HT1080 (cell line): ENCODE results near the gene CHCHD10. TPM values are rescaled to one million over a fixed set of nuclear protein-coding genes. Genes with fewer than 3 reads are reported as not detected.
"Not testable (repeated sequence)": the region's sequence is repeated elsewhere in the genome, so short reads cannot be mapped to it uniquely, and the experiment has no call there.

ENCODE experiments used
- DNase-seq: peaks from one replicate; pipeline ENCODE4 v3.0.0-alpha.2; 2015; ENCODE audit warnings: low read depth
- total RNA-seq: library from RNA; depleted of rRNA; stranded (reverse); fragments of >200 nt; shearing (Covaris generic); gene quantifications from 2 replicates; pipeline ENCODE4 v1.2.3, GENCODE V29; 2014; rRNA removed

Gene CHCHD10
- total RNA-seq, 1 experiment from 2014 or later = not detected

- DNase-seq = peak; percentile 71
These were observed 16.9 kb downstream of the CHCHD10 start, which contains the start of gene ZNF70 for GRCh38 chr22:23750714-23751440. Gene ZNF70 (minus strand): TSS chr22:23751112. CDS start chr22:23745140, 5,972 bp downstream.

GRCh38 chr22:23750367-23750713, 17.4 kb downstream of the CHCHD10 start:
- no peak for DNase-seq

- DNase-seq = no peak
These were observed 17.9 kb downstream of the CHCHD10 start for GRCh38 chr22:23749841-23750301.

GRCh38 chr22:23745791-23746190, 22.0 kb downstream of the CHCHD10 start:
- DNase-seq = no peak

GRCh38 chr22:23744485-23744884, 23.3 kb downstream of the CHCHD10 start:
- no peak for DNase-seq

- no peak for DNase-seq
These were observed 23.8 kb downstream of the CHCHD10 start for GRCh38 chr22:23744001-23744400.

- no peak for DNase-seq
These were observed 24.5 kb downstream of the CHCHD10 start for GRCh38 chr22:23743303-23743705.

- DNase-seq = no peak
These were observed 25.1 kb downstream of the CHCHD10 start for GRCh38 chr22:23742505-23743264.

- DNase-seq = no peak
These were observed 30.1 kb downstream of the CHCHD10 start for GRCh38 chr22:23737696-23738095.

GRCh38 chr22:23728108-23728507, 39.7 kb downstream of the CHCHD10 start:
- DNase-seq = not testable (repeated sequence)

GRCh38 chr22:23722724-23723123, 45.0 kb downstream of the CHCHD10 start:
- DNase-seq = no peak

GRCh38 chr22:23722160-23722559, 45.6 kb downstream of the CHCHD10 start:
- DNase-seq = no peak

- no peak for DNase-seq
These were observed 46.9 kb downstream of the CHCHD10 start for GRCh38 chr22:23720855-23721254.

GRCh38 chr22:23718371-23719165, 49.2 kb downstream of the CHCHD10 start:
- DNase-seq = no peak

GRCh38 chr22:23716811-23717801, 50.7 kb downstream of the CHCHD10 start:
- peak; percentile 68 for DNase-seq

Other genes starting within 250 kb of the CHCHD10 start
- gene IGLL1, start 187.7 kb downstream of the CHCHD10 start, total RNA-seq = not detected in 2 replicates
- gene DRICH1, start 135.7 kb downstream of the CHCHD10 start, total RNA-seq = 0.18 TPM in 1 of 2 replicates, not detected in the other
- gene RGL4, start 77.0 kb downstream of the CHCHD10 start, total RNA-seq = not detected in 2 replicates
- 3.1 and 4.4 TPM in 2 replicates for gene ZNF70, start 16.9 kb downstream of the CHCHD10 start, total RNA-seq
- not detected in 2 replicates for gene VPREB3, start 13.5 kb downstream of the CHCHD10 start, total RNA-seq
- 1.1 TPM in 1 of 2 replicates, not detected in the other for gene C22orf15, start 5.0 kb downstream of the CHCHD10 start, total RNA-seq
- not detected in 2 replicates for gene MMP11, start 4.9 kb upstream of the CHCHD10 start, total RNA-seq
- gene SMARCB1, start 19.0 kb upstream of the CHCHD10 start, total RNA-seq = 88.6 and 107 TPM in 2 replicates
- gene DERL3, start 71.0 kb upstream of the CHCHD10 start, total RNA-seq = not detected in 2 replicates
- 1.4 and 3.2 TPM in 2 replicates for gene SLC2A11, start 89.9 kb upstream of the CHCHD10 start, total RNA-seq
- 890 and 1,130 TPM in 2 replicates for gene MIF, start 126.4 kb upstream of the CHCHD10 start, total RNA-seq
- gene GSTT2B, start 193.2 kb upstream of the CHCHD10 start, total RNA-seq = 3.5 and 6.3 TPM in 2 replicates
- gene DDTL, start 198.9 kb upstream of the CHCHD10 start, total RNA-seq = 2.9 and 5.1 TPM in 2 replicates
- gene DDT, start 206.5 kb upstream of the CHCHD10 start, total RNA-seq = 380 and 441 TPM in 2 replicates
- 1.3 and 1.5 TPM in 2 replicates for gene GSTT2, start 212.2 kb upstream of the CHCHD10 start, total RNA-seq
- not detected in 2 replicates for gene GSTT4, start 237.5 kb upstream of the CHCHD10 start, total RNA-seq
- gene CABIN1, start 243.3 kb upstream of the CHCHD10 start, total RNA-seq = 28.8 and 36.6 TPM in 2 replicates